Karpas-422 (cell line): ENCODE data around the gene VARS2. TPM values are rescaled to one million over a fixed set of nuclear protein-coding genes. Genes with fewer than 3 reads are reported as not detected.
"Not testable (repeated sequence)": the region's sequence is repeated elsewhere in the genome, so short reads cannot be mapped to it uniquely, and the experiment has no call there.

Experiments used
- DNase-seq: peaks from one replicate; pipeline ENCODE4 v3.0.0-alpha.2; 2015
- H2AFZ ChIP-seq: fragments of 200-600 bp; sonication (generic); 2 replicates; pipeline ENCODE4 v1.6.1; 2014; ENCODE audit warnings: antibody characterized with exemption, low read length, mixed read lengths
- H3K27ac ChIP-seq: fragments of 200-600 bp; sonication (generic); 2 replicates; pipeline ENCODE4 v1.5.1; 2014; ENCODE audit warnings: mild to moderate bottlenecking, low read length, moderate library complexity
- H3K27me3 ChIP-seq: fragments of 200-600 bp; sonication (generic); 2 replicates; pipeline ENCODE4 v1.6.1; 2014; ENCODE audit warnings: low read length, mixed read lengths
- H3K36me3 ChIP-seq: fragments of 200-600 bp; sonication (generic); 2 replicates; pipeline ENCODE4 v1.6.1; 2014; ENCODE audit warnings: low read length, mixed read lengths; ENCODE audit not compliant: insufficient read depth
- H3K4me1 ChIP-seq: fragments of 200-600 bp; sonication (generic); 2 replicates; pipeline ENCODE4 v1.6.1; 2014; ENCODE audit warnings: mild to moderate bottlenecking, low read length, mixed read lengths
- H3K4me2 ChIP-seq: fragments of 200-600 bp; sonication (generic); 2 replicates; pipeline ENCODE4 v1.6.1; 2014; ENCODE audit warnings: low read length, low read depth, mild to moderate bottlenecking; ENCODE audit not compliant: poor library complexity, severe bottlenecking
- H3K4me3 ChIP-seq: fragments of 200-600 bp; sonication (generic); 2 replicates; pipeline ENCODE4 v1.5.1; 2014; ENCODE audit warnings: mild to moderate bottlenecking, antibody characterized with exemption, low read length, mixed read lengths
- H3K79me2 ChIP-seq: fragments of 200-600 bp; sonication (generic); 2 replicates; pipeline ENCODE4 v1.6.1; 2014; ENCODE audit warnings: mild to moderate bottlenecking, low read length, mixed read lengths
- H3K9ac ChIP-seq: fragments of 200-600 bp; sonication (generic); 2 replicates; pipeline ENCODE4 v1.6.0; 2014; ENCODE audit warnings: low read length
- H3K9me2 ChIP-seq: fragments of 200-600 bp; sonication (generic), shearing (Covaris generic); replicated peaks from 2 replicates; pipeline ENCODE4 v1.6.0; 2014; ENCODE audit warnings: mild to moderate bottlenecking, low read length, moderate library complexity; ENCODE audit not compliant: insufficient read depth
- H3K9me3 ChIP-seq: fragments of 300-700, 200-600 bp; sonication (generic); 2 replicates; pipeline ENCODE4 v1.6.1; 2014; ENCODE audit warnings: low read length, mixed read lengths
- H4K20me1 ChIP-seq: fragments of 200-600 bp; sonication (generic); 2 replicates; pipeline ENCODE4 v1.6.1; 2014; ENCODE audit warnings: mild to moderate bottlenecking, antibody characterized with exemption, low read length, low read depth; ENCODE audit not compliant: insufficient read depth
- total RNA-seq: library from RNA; depleted of rRNA; stranded (reverse); fragments of >200 nt; shearing (Covaris generic); gene quantifications from 2 replicates; pipeline ENCODE4 v1.2.3, GENCODE V29; 2014; ENCODE audit warnings: low replicate concordance

The VARS2 gene
- total RNA-seq, 1 experiment from 2014 or later: 42.3 TPM

DNA sequence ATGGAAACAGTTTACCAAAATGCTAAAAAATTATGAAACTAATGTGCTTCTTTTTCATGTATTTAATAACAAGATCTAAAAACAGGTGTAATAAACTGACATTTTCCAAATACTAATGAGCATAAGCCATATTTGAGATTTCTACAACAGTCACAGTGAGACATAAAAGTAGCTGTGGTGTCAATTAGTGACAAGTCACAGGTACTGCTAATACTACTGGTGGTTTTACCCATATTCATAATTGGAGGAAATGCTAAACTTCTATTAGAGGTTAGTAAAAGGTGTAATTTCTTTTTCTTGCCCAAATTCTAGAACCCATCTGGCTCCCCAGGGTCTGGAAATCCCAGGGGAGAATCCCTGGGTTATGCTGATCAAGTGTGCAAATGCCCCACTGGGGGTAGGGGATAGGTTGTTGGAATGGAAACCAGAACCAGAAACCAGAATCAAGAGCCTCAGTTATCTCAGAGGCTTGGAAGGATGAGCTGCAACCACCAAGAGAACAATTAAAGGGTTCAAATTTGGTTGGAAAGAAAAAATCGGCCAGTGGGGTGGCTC is 13.1 kb upstream of the VARS2 start:
- DNase-seq: no peak
- H3K36me3 ChIP-seq: no peaks in the 10 kb centered on the region
- H4K20me1 ChIP-seq: no peaks in the 10 kb centered on the region
- no peak overlapping the region for H3K4me3 ChIP-seq
- H3K4me2 ChIP-seq: no peak overlapping the region
- no peaks in the 10 kb centered on the region for H3K79me2 ChIP-seq
- no peaks in the 10 kb centered on the region for H3K27me3 ChIP-seq
- no peak overlapping the region for H3K27ac ChIP-seq
- no peaks in the 10 kb centered on the region for H3K9me3 ChIP-seq
- no peak overlapping the region for H2AFZ ChIP-seq
- no peaks in the 10 kb centered on the region for H3K9me2 ChIP-seq
- H3K4me1 ChIP-seq: no peaks in the 10 kb centered on the region
- no peak overlapping the region for H3K9ac ChIP-seq

DNA sequence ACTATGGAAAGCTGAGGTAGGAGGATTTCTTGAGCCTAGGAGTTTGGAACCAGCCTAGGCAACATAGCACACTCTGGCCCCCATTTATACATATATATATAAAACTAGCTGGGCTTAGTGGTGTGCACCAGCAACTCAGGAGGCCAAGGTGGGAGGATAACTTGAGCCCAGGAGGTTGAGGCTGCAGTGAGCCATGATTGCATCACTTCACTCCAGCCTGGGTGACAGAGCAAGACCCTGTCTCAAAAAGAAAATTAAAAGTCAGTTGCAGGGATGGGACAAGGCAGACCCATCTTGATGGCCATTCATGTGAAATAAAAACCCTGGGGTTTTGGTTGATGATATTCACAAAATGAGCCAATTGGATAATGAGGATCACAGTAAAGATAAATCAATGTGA is 12.6 kb upstream of the VARS2 start:
- Histone ChIP-seq H3K9ac (no peak overlapping the region), H3K79me2 (no peaks in the 10 kb centered on the region), H3K4me3 (no peak overlapping the region), H3K4me1 (no peaks in the 10 kb centered on the region), H3K9me2 (no peaks in the 10 kb centered on the region), H4K20me1 (no peaks in the 10 kb centered on the region), H3K4me2 (no peak overlapping the region), H3K27me3 (no peaks in the 10 kb centered on the region), H3K27ac (no peak overlapping the region), H3K36me3 (no peaks in the 10 kb centered on the region), H2AFZ (no peak overlapping the region), H3K9me3 (no peaks in the 10 kb centered on the region)
- DNase-seq: no peak

DNA sequence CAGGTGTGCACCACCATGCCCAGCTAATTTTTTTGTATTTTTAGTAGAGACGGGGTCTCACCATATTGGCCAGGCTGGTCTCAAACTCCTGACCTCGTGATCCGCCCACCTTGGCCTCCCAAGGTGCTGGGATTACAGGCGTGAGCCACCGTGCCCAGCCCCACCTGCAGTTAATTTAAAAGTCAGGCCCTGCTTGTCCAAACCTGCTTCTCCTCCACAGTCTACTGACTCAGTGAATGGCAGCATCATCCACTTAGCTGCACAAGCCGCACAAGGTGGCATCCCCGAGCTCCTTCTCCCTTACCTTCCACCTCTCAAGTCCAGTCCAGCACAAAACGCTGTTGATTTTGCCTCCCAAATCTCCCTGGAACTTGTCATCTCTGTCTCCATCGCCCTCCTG is 11.8 kb upstream of the VARS2 start:
- not testable (repeated sequence) for H3K4me2 ChIP-seq

DNA sequence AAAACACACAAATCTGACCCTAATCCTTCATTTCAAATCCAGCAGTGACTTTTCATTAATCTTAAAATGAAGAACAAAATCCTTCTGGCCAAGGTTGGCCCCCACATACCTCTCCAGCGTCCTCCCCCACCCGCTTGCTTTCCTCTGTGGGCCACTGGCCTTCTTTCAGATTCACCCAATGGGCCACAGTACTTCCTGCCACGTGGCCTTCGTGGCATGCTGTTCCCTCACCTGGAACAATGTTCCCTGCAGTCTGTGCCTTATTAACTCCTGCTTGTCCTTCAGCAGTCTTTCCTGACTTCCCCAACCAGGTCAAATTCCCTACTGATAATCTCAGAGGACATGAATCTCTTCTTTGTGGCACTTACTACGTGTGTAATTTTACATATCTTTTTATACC is 11.3 kb upstream of the VARS2 start:
- no peak for DNase-seq
- no peaks in the 10 kb centered on the region for H3K79me2 ChIP-seq
- H3K4me3 ChIP-seq: no peak overlapping the region
- H3K27me3 ChIP-seq: no peaks in the 10 kb centered on the region
- H2AFZ ChIP-seq: no peak overlapping the region
- no peak overlapping the region for H3K9ac ChIP-seq
- H4K20me1 ChIP-seq: no peaks in the 10 kb centered on the region
- no peaks in the 10 kb centered on the region for H3K9me3 ChIP-seq
- H3K36me3 ChIP-seq: no peaks in the 10 kb centered on the region
- H3K4me1 ChIP-seq: no peaks in the 10 kb centered on the region
- H3K27ac ChIP-seq: no peak overlapping the region
- H3K4me2 ChIP-seq: no peak overlapping the region
- H3K9me2 ChIP-seq: no peaks in the 10 kb centered on the region

More for the DNA sequence above, 11.8 kb upstream of the VARS2 start:
- H3K36me3 ChIP-seq, DNase-seq, H4K20me1 ChIP-seq, H3K27me3 ChIP-seq, H3K4me3 ChIP-seq, H2AFZ ChIP-seq, H3K27ac ChIP-seq, H3K9me3 ChIP-seq, H3K4me1 ChIP-seq, H3K9me2 ChIP-seq, H3K9ac ChIP-seq, H3K79me2 ChIP-seq: not testable (repeated sequence)

DNA sequence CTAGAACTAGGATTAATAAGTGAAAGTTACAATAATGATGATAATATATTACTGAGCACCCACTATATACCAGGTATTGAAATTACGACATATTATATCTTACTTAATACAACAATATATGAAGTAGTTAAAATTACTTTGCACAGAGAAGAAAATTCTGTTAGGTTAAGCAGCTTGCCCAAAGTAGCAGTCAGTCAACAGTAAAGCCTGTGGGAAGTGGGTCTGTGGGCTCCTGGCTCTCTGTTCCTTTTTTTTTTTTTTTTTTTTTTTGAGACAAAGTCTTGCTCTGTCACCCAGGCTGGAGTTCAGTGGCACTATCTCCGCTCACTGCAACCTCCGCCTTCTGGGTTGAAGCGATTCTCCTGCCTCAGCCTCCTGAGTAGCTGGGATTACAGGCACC is 10.8 kb upstream of the VARS2 start:
- Histone ChIP-seq H3K4me2 (no peak overlapping the region), H3K4me1 (no peaks in the 10 kb centered on the region), H2AFZ (no peak overlapping the region), H3K79me2 (peaks cover 2% of the 10 kb centered on the region), H3K27me3 (no peaks in the 10 kb centered on the region), H3K27ac (no peak overlapping the region), H3K4me3 (no peak overlapping the region), H3K36me3 (no peaks in the 10 kb centered on the region), H3K9me3 (no peaks in the 10 kb centered on the region), H4K20me1 (no peaks in the 10 kb centered on the region), H3K9me2 (no peaks in the 10 kb centered on the region), H3K9ac (no peak overlapping the region)
- no peak for DNase-seq

DNA sequence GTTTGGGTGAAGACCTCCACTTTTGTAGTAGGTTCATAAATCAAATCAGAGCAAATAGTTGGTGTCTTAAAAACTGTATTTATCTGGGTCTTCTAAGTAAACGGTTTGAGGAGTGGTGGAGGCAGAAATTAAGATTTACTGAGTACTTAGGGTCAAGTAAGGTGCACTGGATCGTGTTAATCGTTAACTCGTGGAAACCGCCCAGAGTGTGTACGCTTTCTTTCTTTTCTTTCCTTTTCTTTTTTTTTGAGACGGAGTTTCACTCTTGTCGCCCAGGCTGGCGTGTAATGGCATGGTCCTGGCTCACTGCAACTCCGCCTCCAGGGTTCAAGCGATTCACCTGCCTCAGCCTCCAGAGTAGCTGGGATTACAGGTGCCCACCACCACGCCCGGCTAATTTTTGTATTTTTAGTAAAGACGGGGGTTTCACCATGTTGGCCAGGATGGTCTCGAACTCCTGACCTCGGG is 6.7 kb upstream of the VARS2 start:
- H3K4me1 ChIP-seq, H3K27me3 ChIP-seq, H3K9ac ChIP-seq, H3K9me3 ChIP-seq, H3K27ac ChIP-seq, H3K9me2 ChIP-seq, H4K20me1 ChIP-seq, H3K36me3 ChIP-seq, DNase-seq, H2AFZ ChIP-seq: not testable (repeated sequence)
- peaks cover 17% of the 10 kb centered on the region for H3K79me2 ChIP-seq
- H3K4me2 ChIP-seq: peak overlapping the region; percentile 81
- peak overlapping the region; percentile 97; the same call in 1 of the 2 replicates for H3K4me3 ChIP-seq

DNA sequence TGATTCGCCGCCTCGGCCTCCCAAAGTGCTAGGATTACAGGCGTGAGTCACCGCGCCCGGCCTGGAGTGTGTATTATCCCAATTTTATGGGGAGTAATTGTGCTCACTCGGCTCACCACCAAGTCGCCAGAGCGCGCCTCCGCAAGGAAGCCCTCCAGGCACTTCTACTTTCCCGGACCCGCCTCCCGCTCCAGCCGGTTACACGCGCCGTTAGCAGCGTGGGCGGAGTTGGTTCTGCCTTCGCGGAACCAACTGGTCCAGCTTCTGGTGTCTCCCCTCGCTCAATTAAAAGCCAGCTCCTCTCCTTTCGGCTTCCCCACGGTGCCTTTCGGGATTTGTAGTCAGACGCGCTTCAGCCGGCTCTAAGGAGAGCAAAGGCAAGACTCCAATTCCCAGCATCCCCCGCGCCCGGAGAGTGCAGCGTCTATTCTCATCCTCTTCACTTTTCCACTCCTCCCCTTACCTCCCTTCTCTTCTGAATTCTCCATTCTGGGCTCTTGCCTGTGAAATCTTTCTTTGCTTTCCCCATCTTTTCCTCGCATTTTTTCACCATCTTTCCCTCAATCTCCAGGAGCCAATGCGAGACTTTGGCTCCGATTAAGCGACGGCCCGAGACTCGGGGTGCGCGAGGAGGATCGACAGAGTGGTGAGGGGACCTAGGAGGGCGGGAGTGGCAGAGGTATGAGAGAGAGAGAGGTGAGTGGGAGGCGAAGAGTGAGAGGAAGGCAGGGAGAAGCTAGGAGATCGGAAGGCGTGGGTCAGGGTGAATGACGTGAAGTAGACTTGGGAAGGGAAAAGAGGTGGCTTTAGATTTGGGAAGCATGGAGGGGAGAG is 6.1 kb upstream of the VARS2 start, which contains the start of gene GTF2H4:
Gene GTF2H4 (plus strand): TSS at position 450 of the 834 bp plus-strand sequence.
- peak within 1 kb of the TSS; percentile 97 for H2AFZ ChIP-seq
- peak within 1 kb of the TSS; percentile 81 for H3K4me2 ChIP-seq
- peaks cover 17% of the 10 kb centered on the region for H3K79me2 ChIP-seq
- H3K9me3 ChIP-seq: no peaks in the 10 kb centered on the region
- H3K9me2 ChIP-seq: no peaks in the 10 kb centered on the region
- H3K27me3 ChIP-seq: no peaks in the 10 kb centered on the region
- H3K36me3 ChIP-seq: no peaks in the 10 kb centered on the region
- no peak within 1 kb of the TSS for H3K27ac ChIP-seq
- H3K4me1 ChIP-seq: peaks cover 9% of the 10 kb centered on the region
- H4K20me1 ChIP-seq: no peaks in the 10 kb centered on the region
- H3K9ac ChIP-seq: peak within 1 kb of the TSS; percentile 89
- DNase-seq: peak; percentile 99
- H3K4me3 ChIP-seq: peak within 1 kb of the TSS; percentile 97

DNA sequence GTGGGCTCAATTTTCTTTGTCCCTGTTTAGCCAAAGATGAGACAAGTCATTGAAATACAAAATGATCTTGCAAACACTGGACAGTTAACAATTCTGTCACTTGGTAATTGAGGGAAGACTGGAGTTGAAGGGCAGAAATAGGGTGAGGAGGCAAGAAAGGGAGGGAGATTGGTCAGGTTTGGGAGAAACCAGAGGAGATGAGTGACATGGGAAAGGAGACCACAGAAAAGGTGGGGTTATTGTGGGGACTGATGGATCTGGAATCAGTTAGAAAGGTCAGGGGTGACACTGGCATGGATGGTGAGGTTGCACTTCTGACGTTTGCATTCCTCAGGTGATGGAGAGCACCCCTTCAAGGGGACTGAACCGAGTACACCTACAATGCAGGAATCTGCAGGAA is 5.3 kb upstream of the VARS2 start:
- Histone ChIP-seq H2AFZ (no peak overlapping the region; the same call in 1 of the 2 replicates), H3K27ac (no peak overlapping the region), H3K4me1 (peaks cover 14% of the 10 kb centered on the region), H3K9me3 (no peaks in the 10 kb centered on the region), H3K9me2 (no peaks in the 10 kb centered on the region), H3K36me3 (no peaks in the 10 kb centered on the region), H3K4me3 (peak overlapping the region; percentile 97), H3K9ac (peak overlapping the region; percentile 89), H3K79me2 (peaks cover 17% of the 10 kb centered on the region), H4K20me1 (no peaks in the 10 kb centered on the region), H3K27me3 (no peaks in the 10 kb centered on the region), H3K4me2 (peak overlapping the region; percentile 81)
- DNase-seq: no peak
